ENCODE data around the gene DUSP10. TPM values are rescaled to one million over a fixed set of nuclear protein-coding genes. Genes with fewer than 3 reads are reported as not detected.

The DUSP10 gene
- total and polyA plus RNA-seq, 2 of the 13 experiments (the other 11 are each of a cell fraction or from before 2014, with no cell fraction given), result 2.1 to 4.4 TPM

DNA sequence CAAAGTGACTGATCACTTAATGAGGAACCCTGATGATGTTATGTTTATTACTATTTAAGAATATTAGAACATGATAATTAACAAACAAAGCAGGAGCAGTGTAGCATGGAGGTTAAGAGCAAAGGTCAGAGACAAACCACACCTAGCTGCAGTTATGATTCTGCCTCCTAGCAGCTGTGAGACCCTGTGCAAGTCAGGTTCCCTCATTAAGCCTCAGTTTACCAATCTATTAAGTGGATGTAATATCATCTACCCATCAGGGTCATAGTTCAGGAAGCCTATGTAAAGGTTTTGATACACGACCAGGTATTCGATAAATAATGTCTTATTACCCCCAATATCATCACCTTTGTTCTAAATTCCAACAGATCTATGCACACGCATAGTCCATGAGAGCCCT, 32.0 kb downstream of the DUSP10 start:
- Histone ChIP-seq H3K4me2 (ENCODE audit: low read depth, low read length) (no peak overlapping the region), H3K4me1 (ENCODE audit: insufficient read depth, low read length) (peaks cover 65% of the 10 kb centered on the region), H3K79me2 (ENCODE audit: insufficient read depth, low read length) (peaks cover 5% of the 10 kb centered on the region), H3K36me3 (replicated peaks in 1 of 2; ENCODE audit: control insufficient read depth in 1 of 2, insufficient read depth in 2 of 2, low read length in 2 of 2) (peaks cover 4 to 9% of the 10 kb centered on the region in 2 experiments; a peak in 3 of 5 replicates), H3K4me3 (replicated peaks in 1 of 3; ENCODE audit: insufficient read depth in 1 of 3, low read depth in 2 of 3, low read length in 3 of 3) (no peak overlapping the region), H4K20me1 (ENCODE audit: insufficient read depth, low read length) (no peaks in the 10 kb centered on the region), H3K9ac (ENCODE audit: insufficient read depth, low read depth, low read length) (peak overlapping the region; percentile 30; the same call in 1 of the 2 replicates), H3K9me3 (ENCODE audit: low read length) (no peaks in the 10 kb centered on the region), H3K27ac (ENCODE audit: extremely low read length, insufficient read depth, low read length) (peak overlapping the region; percentile 48), H2AFZ (ENCODE audit: low read length) (no peak overlapping the region), H3K27me3 (ENCODE audit: control insufficient read depth in 1 of 2, insufficient read depth in 2 of 2, low read length in 2 of 2) (no peaks in the 10 kb centered on the region)
- POLR2A ChIA-PET, result interaction anchor here (1.2 to 3.7 kb wide), 3 partner anchors 9 to 32 kb away, joined by 3 to 20 read pairs (median 20); partner anchors contain the start of gene DUSP10
- TF ChIP-seq ZNF30 (CRISPR knock-in tag; IDR thresholded peaks at IDR 0.05) (no peak), ZMYM3 (CRISPR knock-in tag; IDR thresholded peaks at IDR 0.05) (peak; percentile 70; the same call in 1 of the 2 replicates), ZNF629 (CRISPR knock-in tag; conservative IDR thresholded peaks at IDR 0.05) (peak; percentile 85), RCOR2 (CRISPR knock-in tag; IDR thresholded peaks at IDR 0.05) (0 out of 2 replicates have a peak, but pooled peaks have one; percentile 26), SPEN (CRISPR knock-in tag; IDR thresholded peaks at IDR 0.05; ENCODE audit: low read depth) (no peak)
- no TSS peak for BruUV-seq (replicated peaks)
- no peak for FAIRE-seq
- ATAC-seq, result no peak
- in situ Hi-C loops (cut with HindIII; ENCODE audit: extremely low pct_ligation_motif_present, low pct_unique_long_range_greater_than_20kb), result no loop called here
- CTCF ChIA-PET (ENCODE audit: low intra/inter-chr PET ratio, low total read pairs), result no interaction called here
- whole genome bisulfite sequencing (ENCODE audit: low lambda C conversion rate), result 94% methylated on average over 3 of the region's 3 CpGs
- intact Hi-C loops (cut with micrococcal nuclease; ENCODE audit: unreplicated experiment), result loop anchor here (5.0 kb wide), 1 partner anchor 32 kb away; the partner anchor contains the start of gene DUSP10
- DNase-seq (ENCODE audit: low spot score), result no peak

DNA sequence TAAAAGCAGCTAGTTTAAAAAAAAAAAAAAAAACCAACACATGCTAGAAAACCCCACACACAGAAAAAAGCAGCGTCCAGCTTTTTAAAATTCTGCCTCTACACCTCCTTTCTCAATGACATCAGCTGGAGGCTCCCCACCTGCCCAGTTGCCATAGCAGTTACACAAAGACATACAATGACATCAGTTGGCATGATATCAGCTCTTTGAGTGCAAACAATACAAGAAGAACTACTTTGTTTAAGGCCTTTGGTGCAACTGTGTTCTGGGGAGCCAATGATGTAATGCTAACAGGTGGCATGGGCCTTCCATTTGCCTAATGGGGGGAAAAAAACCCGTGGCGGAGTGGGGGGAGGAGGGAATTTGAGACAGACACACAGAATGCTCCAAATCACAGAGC, 32.9 kb downstream of the DUSP10 start:
- FAIRE-seq, result no peak
- ChIA-PET CTCF (ENCODE audit: low intra/inter-chr PET ratio, low total read pairs) (no interaction called here), POLR2A (interaction anchor here (1.2 to 3.7 kb wide), 3 partner anchors 9 to 756 kb away, joined by 3 to 20 read pairs (median 20); partner anchors contain the start of gene DUSP10)
- peaks cover 57% of the 10 kb centered on the region for H3K4me1 ChIP-seq (ENCODE audit: insufficient read depth, low read length)
- intact Hi-C loops (cut with micrococcal nuclease; ENCODE audit: unreplicated experiment) (loop anchor here (5.0 kb wide), 1 partner anchor 33 kb away; the partner anchor contains the start of gene DUSP10), in situ Hi-C loops (cut with HindIII; ENCODE audit: extremely low pct_ligation_motif_present, low pct_unique_long_range_greater_than_20kb) (no loop called here)
- no peaks in the 10 kb centered on the region for H3K9me3 ChIP-seq (ENCODE audit: low read length)
- no peak overlapping the region for H3K9ac ChIP-seq (ENCODE audit: insufficient read depth, low read depth, low read length)
- no peaks in the 10 kb centered on the region for H4K20me1 ChIP-seq (ENCODE audit: insufficient read depth, low read length)
- peak; percentile 85 for DNase-seq (ENCODE audit: low spot score)
- peak overlapping the region; percentile 48 for H3K27ac ChIP-seq (ENCODE audit: extremely low read length, insufficient read depth, low read length)
- no peaks in the 10 kb centered on the region for H3K27me3 ChIP-seq (ENCODE audit: control insufficient read depth in 1 of 2, insufficient read depth in 2 of 2, low read length in 2 of 2)
- BruUV-seq (replicated peaks), result no TSS peak
- H3K79me2 ChIP-seq (ENCODE audit: insufficient read depth, low read length), result peaks cover 5% of the 10 kb centered on the region
- no peak overlapping the region for H2AFZ ChIP-seq (ENCODE audit: low read length)
- H3K4me3 ChIP-seq (replicated peaks in 1 of 3; ENCODE audit: insufficient read depth in 1 of 3, low read depth in 2 of 3, low read length in 3 of 3), result no peak overlapping the region
- ATAC-seq, result peak; percentile 68
- 69% methylated on average over 3 of the region's 3 CpGs for WGBS (ENCODE audit: low lambda C conversion rate)
- H3K36me3 ChIP-seq (replicated peaks in 1 of 2; ENCODE audit: control insufficient read depth in 1 of 2, insufficient read depth in 2 of 2, low read length in 2 of 2), result peaks cover 4 to 9% of the 10 kb centered on the region in 2 experiments; a peak in 4 of 5 replicates
- no peak overlapping the region for H3K4me2 ChIP-seq (ENCODE audit: low read depth, low read length)
- TF ChIP-seq ZKSCAN1 (IDR thresholded peaks at IDR 0.05; ENCODE audit: low read length), result no peak
- no peak for TF ChIP-seq CHD2 (IDR thresholded peaks at IDR 0.05; ENCODE audit: low read depth, low read length)
- TF ChIP-seq ZNF552 (CRISPR knock-in tag; IDR thresholded peaks at IDR 0.05; ENCODE audit: borderline replicate concordance), result no peak
- no peak for TF ChIP-seq ZNF234 (CRISPR knock-in tag; conservative IDR thresholded peaks at IDR 0.05)
- TF ChIP-seq ZNF792 (CRISPR knock-in tag; IDR thresholded peaks at IDR 0.05), result no peak
- 0 out of 3 replicates have a peak, but pooled peaks have one; percentile 19 for TF ChIP-seq MXI1 (IDR thresholded peaks at IDR 0.05; ENCODE audit: borderline replicate concordance, low read depth, low read length)
- TF ChIP-seq, protein P1, sequence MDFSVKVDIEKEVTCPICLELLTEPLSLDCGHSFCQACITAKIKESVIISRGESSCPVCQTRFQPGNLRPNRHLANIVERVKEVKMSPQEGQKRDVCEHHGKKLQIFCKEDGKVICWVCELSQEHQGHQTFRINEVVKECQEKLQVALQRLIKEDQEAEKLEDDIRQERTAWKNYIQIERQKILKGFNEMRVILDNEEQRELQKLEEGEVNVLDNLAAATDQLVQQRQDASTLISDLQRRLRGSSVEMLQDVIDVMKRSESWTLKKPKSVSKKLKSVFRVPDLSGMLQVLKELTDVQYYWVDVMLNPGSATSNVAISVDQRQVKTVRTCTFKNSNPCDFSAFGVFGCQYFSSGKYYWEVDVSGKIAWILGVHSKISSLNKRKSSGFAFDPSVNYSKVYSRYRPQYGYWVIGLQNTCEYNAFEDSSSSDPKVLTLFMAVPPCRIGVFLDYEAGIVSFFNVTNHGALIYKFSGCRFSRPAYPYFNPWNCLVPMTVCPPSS (IDR thresholded peaks at IDR 0.05), result no peak
- peak; percentile 69; the same call in 1 of the 2 replicates for TF ChIP-seq ZBTB21 (CRISPR knock-in tag; IDR thresholded peaks at IDR 0.05)
- TF ChIP-seq, protein P2, sequence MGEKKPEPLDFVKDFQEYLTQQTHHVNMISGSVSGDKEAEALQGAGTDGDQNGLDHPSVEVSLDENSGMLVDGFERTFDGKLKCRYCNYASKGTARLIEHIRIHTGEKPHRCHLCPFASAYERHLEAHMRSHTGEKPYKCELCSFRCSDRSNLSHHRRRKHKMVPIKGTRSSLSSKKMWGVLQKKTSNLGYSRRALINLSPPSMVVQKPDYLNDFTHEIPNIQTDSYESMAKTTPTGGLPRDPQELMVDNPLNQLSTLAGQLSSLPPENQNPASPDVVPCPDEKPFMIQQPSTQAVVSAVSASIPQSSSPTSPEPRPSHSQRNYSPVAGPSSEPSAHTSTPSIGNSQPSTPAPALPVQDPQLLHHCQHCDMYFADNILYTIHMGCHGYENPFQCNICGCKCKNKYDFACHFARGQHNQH (CRISPR knock-in tag; IDR thresholded peaks at IDR 0.05), result no peak
- TF ChIP-seq, protein P3, sequence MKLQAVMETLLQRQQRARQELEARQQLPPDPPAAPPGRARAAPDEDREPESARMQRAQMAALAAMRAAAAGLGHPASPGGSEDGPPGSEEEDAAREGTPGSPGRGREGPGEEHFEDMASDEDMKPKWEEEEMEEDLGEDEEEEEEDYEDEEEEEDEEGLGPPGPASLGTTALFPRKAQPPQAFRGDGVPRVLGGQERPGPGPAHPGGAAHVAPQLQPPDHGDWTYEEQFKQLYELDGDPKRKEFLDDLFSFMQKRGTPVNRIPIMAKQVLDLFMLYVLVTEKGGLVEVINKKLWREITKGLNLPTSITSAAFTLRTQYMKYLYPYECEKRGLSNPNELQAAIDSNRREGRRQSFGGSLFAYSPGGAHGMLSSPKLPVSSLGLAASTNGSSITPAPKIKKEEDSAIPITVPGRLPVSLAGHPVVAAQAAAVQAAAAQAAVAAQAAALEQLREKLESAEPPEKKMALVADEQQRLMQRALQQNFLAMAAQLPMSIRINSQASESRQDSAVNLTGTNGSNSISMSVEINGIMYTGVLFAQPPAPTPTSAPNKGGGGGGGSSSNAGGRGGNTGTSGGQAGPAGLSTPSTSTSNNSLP (IDR thresholded peaks at IDR 0.05; ENCODE audit: low read depth, low read length), result peak; percentile 67; the same call in 1 of the 2 replicates
- no peak for TF ChIP-seq ZNF12 (CRISPR knock-in tag; IDR thresholded peaks at IDR 0.05)
